ENCODE data around the gene MAP2K6.

The MAP2K6 gene

DNA sequence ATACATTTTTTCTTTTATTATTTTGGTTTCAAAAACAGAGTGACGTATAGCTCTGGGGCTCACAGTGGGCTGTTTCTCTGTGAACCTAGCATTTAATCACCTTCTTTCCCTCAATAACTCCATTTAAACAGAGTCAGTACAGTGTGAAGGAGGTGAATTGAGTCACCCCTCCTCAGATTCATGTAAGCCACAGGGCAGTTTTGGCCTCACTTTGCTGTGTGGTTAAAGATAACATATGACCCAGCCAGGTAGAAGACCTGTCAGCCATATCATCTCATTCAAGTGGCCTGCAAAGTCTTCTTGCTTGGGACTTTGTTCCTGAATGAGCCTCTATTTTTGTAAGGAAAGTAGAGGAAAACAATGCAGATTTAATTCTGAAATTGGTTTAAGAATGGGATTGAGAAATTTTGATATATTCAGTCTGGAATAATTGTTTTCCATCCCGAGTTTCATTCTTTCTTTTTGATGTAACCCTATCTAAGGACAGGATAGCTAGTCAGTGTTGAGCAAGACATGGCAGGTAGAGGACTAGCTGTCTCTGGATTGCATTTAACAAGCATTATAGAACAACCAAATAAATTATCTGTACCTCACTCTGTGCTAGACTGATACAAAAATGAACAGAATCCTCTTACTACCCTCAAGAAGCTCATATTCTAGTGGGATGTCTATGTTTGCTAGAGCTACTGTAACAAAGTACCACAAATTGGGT is 13.1 kb downstream of the MAP2K6 start:
- no peak for DNase-seq (ENCODE audit: low spot score)

GRCh38 chr17:69428252-69428980 is 13.9 kb downstream of the MAP2K6 start:
- DNase-seq (ENCODE audit: low spot score), result no peak

DNA sequence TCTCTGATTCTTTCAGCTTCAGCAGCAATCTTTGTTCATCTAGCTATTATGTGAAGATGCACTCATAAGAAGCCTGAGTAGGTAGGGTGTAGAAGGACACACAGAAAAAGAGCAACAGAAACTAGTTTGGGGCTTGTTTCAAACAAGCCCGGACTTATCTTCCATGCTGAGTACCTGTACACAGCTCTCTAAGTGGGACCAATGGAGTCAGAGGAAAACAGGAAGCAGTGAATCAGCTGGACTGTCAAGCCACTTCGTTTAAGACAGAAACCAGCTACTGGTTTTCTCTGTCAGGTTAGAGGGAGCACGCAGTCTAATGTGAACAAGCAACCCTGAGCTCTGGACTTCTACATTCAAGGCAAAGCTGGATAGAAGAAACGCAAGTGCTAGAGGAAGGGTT is 16.0 kb downstream of the MAP2K6 start:
- DNase-seq (ENCODE audit: low spot score), result no peak

DNA sequence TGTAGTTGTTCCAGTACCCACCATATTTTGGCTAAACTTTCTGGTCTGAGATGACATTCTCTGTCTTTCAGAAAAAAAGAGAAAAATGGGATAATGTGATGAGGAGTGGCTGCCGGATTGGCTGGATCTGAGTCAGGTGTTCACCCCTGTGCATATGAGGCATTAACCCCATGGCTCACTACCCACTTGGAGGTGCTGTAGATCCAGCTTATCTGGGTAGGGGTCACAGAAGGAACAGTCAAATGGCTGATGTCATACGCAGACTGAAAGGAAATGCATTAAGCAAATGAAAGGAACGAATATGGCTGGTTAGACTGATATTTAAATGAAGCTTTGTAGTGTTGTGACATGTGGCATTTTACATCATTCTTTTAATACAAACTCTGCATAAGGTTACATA is 17.3 kb downstream of the MAP2K6 start:
- no peak for DNase-seq (ENCODE audit: low spot score)

GRCh38 chr17:69433093-69433492 is 18.6 kb downstream of the MAP2K6 start:
- no peak for DNase-seq (ENCODE audit: low spot score)

DNA sequence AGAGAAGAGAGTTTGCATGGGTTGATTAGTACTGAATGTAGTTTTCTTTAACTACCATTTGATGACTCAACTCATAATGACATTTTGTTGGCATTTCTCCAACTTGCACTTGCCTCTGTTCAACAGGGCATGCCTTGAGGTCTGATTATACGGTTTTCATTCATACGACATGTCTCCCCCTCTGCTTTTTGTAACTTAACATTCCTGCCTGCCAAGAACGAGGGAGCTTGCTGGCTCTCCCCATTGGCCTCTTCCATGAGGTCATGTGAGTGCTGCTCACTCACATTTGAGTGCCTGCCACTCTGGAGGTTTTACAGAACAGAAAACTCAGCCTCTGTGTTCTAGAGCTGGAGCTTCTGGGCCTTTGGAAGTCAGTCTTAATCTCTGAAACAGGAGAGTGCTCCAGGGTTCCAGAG is 19.7 kb downstream of the MAP2K6 start:
- no peak for DNase-seq (ENCODE audit: low spot score)

DNA sequence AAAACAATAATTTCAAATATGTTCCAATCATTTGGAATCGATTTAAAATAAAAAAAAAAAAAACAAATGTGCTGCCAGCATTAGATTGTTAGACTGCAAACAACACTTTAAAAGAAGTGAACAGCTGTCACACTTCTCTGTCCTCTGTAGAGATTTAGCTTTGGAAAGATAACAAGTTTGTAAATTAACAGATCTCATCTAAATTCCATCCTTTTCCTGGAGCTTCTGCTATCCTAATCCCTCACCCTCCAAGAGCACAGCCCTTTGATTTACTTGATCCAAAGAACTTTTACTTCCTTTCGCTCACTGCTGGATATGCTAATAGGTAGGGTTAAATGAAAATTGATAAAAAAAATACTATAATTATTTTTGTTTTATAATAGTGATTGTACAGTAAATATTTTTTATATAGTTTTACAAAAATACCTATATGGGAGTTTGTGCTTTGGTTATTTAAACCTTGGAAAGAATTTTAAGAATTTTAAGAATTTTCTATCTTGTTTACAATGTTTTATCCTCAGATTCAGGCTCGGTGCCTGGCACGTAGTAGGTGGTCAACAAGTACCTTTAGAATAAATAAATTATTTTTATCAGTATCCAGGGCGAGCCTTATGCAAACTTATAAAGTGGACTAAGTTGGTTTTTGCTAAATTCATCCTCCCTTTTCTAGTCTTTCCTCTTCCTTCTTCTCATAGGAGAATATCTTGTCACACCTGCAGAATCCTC is 21.6 kb downstream of the MAP2K6 start:
- DNase-seq (ENCODE audit: low spot score), result no peak

- DNase-seq (ENCODE audit: low spot score), result no peak
Measured at GRCh38 chr17:69437475-69437874, 23.0 kb downstream of the MAP2K6 start.

DNA sequence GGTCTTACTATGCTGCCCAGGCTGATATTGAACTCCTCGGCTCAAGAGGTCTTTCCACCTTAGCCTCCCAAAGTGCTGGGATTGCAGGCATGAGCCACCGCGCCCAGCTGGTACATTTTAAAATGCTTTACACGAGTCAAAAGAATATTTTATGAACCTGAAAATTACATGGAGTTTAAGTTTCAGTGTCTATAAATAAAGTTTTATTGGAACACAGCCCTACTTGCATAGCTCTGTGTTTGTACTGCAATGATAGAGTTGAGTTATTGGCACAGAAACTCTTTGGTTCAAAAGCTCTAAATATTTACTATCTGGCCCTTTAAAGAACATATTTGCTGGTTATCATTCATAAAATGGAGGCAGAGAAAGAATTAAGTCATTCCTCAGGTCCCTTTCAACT is 24.3 kb downstream of the MAP2K6 start:
- DNase-seq (ENCODE audit: low spot score), result no peak

DNA sequence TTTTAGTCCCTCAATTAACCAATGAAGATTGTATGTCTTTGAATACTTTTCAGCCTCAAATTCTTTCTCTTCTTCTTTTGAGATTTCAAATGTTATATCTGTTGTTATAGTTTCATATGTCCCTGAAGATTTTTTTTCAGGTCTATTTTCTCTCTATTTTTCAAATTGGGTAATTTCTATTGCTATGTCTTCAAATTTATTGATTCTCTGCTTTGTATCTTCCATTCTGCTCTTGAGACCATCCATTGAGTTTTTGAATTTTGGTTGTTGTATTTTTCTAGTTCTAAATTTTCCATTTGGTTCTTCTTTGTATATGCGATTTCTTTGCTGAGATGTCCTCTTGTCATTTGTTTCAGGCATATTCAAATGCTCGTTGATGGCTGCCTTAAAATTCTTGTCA is 26.7 kb downstream of the MAP2K6 start:
- DNase-seq (ENCODE audit: low spot score), result no peak

DNA sequence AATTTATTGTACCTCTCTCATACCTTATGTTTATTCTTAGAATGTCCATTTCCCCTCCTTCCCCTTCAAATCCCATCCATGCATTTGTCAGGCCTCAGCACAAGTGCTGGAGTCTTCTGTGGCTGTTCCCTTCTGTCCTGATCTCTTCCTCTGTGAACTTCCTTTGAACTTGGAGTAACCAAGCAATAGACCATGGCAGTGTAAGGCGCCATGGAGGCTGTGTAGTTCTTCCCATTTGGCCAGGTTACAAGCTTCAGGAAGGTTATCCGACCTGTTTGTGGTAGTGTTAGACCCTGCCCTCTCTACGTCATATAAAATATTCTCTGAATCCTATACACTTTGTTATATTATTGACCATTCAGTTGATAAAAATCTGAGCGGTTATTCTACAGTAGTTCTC is 28.6 kb downstream of the MAP2K6 start:
- no peak for DNase-seq (ENCODE audit: low spot score)

DNA sequence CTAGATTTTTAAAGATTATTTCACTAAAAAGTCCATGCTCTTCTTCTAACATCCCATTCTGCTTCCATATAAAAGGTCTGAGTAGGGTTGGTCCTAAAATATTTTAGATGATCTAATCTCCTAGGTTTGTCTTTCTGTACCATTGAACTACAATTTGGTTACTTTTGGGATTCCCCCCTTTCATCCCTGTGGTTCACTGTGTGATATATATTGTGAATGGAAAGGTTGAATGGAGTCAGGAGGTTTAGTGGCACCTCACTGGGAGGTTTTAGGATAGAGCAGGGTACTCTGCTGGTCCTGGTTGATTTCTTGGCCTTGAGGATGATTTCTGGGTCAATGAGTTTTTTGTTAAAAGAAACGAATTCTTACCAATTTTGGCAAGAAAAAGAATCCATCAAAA is 29.5 kb downstream of the MAP2K6 start:
- DNase-seq (ENCODE audit: low spot score), result no peak

GRCh38 chr17:69445132-69445531 is 30.6 kb downstream of the MAP2K6 start:
- DNase-seq (ENCODE audit: low spot score), result no peak

- DNase-seq (ENCODE audit: low spot score), result no peak
Measured at GRCh38 chr17:69447726-69448125, 33.2 kb downstream of the MAP2K6 start.

DNA sequence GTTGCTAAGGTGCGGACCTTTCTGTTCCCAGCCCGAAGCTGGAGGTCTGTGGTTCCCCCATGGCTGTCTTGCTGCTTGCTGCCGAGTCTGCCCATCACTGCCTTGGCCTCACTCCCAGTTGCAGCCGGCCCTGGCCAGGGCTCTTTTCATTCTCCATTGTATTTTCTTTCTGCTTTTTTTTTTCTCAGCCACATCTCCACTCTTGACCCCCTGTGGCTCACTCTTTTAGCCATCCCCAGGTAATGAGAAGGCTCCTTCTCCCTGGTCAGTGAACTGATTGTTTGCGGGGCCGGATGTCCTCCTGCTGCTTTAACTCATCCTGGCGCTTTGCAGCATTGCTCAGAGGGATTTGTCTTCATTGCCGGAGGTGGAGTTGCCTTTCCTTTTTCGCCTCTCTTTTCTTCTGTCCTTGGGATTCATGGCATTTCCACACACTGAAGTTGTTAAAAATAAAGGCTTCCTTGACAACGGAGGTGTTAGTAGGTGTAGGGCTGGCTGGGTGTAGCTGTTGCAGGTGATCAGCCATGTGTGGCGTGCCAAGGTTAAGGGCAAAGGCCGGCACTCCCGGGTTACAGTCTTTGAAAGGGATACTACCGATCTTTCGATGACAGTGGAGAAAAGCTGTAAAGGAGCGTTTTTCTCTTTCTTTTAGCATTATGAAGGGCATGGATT is 34.1 kb downstream of the MAP2K6 start:
- DNase-seq (ENCODE audit: low spot score), result no peak

DNA sequence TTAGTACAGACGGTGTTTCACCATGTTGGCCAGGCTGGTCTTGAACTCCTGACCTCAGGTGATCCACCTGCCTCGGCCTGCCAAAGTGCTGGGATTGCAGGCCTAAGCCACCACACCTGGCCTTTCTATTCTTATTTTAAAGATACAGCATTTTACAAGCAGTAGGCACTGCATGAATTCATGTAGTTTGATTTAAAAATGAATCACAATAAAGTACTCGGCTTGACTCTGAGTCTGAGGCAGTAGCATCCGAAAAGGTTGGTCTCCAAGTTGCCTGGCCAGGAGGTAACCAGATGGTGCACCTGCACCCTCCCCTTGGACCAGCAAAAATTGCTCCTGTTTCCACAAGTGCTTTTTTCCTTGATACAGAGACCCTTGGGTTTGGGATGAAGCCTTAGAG is 35.6 kb downstream of the MAP2K6 start:
- no peak for DNase-seq (ENCODE audit: low spot score)

DNA sequence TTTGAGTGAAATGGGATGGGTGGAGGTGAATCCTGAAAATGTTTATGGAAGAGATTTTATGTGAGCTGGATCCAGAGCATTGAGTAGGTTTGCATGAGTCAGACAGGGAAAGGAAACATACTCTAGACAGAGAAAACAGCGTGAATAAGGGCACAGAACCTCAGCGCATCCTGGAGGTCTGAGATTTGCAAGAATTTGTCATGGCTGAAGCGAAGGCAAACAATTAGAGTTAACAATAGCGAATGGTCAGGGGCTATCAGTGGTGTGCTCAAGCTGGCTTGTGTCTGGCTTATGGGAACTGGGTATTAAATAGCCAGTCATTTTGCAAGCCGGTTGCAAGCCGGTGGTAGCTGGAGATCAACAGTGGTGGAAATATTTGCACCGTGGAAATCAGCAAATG is 36.4 kb downstream of the MAP2K6 start:
- no peak for DNase-seq (ENCODE audit: low spot score)

- no peak for DNase-seq (ENCODE audit: low spot score)
Measured at GRCh38 chr17:69451416-69452394, 37.2 kb downstream of the MAP2K6 start.

DNA sequence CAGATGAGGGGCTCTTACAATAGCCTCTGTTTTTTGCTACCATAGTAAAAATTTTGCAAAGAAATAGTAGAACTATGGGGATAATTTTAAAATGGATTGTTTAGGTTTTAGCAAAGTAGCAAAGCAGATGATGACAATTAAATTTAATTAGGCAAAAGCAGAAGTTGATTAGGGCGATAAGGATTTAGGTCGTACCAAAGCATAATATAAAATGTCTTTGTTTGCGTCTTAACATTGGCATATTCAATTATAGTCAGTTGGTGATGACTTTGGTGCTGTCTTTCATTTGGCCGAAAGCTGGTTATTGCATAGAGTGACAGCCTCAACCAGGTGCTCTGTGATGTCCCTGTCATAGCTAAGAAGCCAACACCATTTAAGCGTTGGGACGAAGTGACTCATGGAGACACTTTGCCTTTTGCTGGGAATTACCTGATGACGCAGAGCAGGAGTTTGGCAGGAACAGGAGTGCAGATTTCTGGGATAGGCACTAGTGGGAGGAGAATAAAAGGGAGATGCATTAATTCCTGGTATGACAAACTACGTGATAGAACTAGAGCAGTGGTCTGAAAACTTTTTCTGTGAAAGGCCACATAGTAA is 38.3 kb downstream of the MAP2K6 start:
- no peak for DNase-seq (ENCODE audit: low spot score)

- no peak for DNase-seq (ENCODE audit: low spot score)
Measured at GRCh38 chr17:69454051-69454450, 39.6 kb downstream of the MAP2K6 start.

- DNase-seq (ENCODE audit: low spot score), result no peak
Measured at GRCh38 chr17:69455040-69455439, 40.5 kb downstream of the MAP2K6 start.
